Stimulated activated CD4-positive, alpha-beta T cell treated with anti-CD3 and anti-CD28 coated beads, Interleukin-12 subunit alpha, Interleukin-12 subunit beta, amount 100 ng/mL, for 48 hours (primary cell): ENCODE data around the gene C18orf32.
"Not testable (repeated sequence)": the region's sequence is repeated elsewhere in the genome, so short reads cannot be mapped to it uniquely, and the experiment has no call there.

Source experiments
- DNase-seq, 3 donors: peaks; one replicate each; pipeline ENCODE4 v3.0.0-alpha.2; 2020; ENCODE audit warnings: low read depth in 2 of 3, low spot score in 1 of 3

The C18orf32 gene

DNA sequence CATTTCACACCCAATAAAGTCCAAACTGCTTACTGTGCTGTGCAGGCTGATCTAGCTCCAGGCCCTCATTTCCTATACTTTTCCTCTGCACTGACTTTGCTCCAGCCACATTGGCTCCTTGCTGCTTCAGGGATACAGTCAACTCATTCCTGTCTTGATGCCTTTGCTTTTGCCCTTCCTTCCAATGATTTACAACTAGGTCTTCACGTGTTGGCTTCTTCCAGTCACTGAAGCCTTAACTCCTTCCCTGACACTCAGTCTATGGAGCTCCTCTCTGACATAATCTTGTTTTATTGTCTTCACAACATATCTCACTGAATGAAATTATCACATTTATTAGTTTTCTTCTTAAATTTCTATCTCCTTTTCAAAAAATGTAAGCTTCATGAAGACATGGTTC is 16.9 kb upstream of the C18orf32 start:
- DNase-seq: no peak

DNA sequence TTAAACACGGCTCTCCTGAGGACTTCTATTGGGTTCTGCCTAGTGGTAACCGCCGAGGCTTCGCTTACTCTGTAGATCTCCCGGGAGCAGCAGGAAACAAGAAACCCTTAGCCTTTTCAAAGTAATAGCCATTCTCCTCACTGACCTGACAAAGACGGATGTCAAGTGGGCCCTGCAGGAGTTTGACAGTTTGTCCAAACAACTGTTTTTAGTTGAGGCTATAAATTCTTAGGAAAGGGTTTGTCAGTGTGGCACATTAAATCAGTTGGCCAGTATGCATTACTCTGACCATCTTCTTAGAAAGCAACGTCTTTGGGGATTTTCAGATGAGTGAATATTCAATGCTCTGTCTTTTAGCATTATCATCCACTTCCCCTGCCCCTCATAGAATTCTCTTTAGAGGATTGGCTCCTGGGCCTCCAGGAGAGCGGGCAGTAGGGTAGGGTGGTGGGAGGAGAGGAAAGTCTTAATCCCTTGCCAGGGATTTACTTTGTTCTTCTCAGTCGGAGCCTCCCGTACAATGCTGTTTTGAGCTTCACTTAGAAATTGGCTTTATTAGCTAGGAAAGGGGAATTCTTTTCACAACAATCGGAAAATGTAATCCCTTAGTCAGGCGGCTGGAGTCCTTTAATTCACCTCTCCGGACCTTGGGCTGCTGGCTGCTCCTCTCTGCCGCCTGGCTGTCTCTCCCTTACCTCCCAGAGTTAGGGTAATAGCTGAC is 13.3 kb upstream of the C18orf32 start:
- DNase-seq: no peak

DNA sequence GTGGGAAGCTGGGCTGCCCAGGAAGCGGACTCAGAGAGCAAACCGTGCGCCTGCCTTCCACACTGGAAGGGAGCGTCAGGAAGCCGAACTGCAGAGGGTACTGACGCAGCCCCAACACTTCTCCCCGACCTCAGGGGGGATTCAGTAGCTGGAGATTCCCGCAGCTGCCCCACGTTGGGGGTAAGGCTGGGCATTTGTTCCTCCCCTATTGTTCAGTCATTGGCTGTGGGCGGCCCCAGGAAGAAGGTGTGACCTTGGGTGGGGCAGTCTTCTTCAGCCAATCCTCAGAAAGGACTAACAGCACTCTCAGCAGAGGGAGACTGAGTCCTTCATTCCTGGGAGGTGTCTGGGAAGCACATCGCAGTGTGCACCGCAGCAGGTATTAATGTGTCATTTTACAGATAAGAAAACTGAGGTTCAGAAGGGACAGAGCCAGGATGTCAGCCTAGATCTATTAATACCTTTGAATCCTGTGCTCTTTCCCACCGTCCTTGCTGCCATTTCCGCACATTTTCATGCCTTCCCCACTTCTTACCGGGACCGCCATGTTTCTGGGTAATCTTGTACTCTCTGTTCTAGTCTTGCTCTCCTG is 12.1 kb upstream of the C18orf32 start:
- DNase-seq: no peak

DNA sequence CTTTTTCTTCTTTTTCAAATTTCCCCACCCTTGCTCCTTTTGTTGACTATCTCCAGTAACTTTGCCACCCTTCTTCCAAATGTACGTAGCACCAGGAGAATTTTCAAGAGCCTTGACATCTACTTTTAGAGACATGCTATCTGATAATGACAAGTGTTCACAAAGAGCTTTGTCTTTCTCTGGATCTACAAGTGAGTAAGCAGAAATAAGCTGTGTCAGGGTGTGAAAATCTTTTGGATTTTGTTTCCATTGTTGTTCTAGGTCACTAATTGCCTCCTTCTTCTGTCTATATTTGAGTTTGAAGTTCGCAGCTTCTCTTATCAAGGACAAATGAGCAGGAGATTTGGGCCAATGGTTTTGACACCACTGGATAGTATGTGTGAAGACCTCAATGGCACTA is 8.4 kb upstream of the C18orf32 start:
- no peak for DNase-seq

DNA sequence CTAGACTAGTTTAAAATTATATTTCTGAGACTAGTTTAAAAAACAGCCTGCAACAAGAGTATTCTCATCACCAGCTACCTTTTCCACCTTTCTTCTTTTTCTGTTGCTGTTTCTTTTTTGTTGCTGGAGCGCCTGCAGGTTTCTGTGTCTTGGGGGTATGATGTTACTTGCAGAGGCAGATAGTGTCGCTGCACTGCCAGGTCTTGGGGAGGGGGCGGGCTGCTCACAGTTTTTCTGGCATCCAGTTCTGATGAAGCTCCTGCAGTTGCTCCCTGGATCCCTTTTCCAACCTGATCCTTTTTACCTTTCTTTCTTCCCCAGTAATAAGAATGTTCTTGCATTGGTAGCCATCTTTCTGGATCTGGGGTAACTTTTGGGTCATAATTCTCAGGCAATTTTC is 8.0 kb upstream of the C18orf32 start:
- no peak for DNase-seq

DNA sequence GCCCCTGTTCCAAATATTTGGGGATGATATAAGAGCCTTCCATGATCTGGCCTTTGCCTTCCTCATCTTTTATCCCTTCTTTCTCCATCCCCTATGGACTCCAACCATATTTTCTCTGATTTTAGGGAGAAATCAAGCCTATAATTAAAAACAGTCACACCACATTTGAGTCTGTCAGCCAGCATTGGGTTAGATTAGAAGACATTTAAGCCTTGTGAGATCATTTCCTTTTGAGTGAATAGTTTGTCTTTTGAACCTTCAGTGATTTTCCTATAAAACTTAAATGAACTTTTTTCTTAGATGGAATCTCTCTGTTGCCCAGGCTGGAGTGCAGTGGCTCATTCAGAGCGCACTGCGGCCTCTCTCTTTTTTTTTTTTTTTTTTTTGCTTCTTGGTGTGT is 7.6 kb upstream of the C18orf32 start:
- no peak for DNase-seq

DNA sequence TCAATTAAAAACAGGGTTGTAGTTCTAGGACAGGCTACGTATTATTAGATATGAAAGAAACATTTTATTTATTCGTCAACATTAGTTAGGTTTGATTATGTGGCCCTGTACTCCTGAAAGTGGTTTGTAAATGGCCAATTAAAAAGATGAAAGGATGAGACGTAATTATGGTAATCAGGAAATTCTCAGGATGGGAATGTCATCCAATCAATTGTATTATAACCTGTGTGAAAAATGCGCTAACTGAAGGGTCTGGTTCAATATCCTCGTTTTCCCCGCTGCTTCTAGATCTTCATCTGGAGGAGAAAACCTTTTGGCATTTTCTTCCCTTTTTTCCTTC is 5.6 kb upstream of the C18orf32 start:
- no peak for DNase-seq

DNA sequence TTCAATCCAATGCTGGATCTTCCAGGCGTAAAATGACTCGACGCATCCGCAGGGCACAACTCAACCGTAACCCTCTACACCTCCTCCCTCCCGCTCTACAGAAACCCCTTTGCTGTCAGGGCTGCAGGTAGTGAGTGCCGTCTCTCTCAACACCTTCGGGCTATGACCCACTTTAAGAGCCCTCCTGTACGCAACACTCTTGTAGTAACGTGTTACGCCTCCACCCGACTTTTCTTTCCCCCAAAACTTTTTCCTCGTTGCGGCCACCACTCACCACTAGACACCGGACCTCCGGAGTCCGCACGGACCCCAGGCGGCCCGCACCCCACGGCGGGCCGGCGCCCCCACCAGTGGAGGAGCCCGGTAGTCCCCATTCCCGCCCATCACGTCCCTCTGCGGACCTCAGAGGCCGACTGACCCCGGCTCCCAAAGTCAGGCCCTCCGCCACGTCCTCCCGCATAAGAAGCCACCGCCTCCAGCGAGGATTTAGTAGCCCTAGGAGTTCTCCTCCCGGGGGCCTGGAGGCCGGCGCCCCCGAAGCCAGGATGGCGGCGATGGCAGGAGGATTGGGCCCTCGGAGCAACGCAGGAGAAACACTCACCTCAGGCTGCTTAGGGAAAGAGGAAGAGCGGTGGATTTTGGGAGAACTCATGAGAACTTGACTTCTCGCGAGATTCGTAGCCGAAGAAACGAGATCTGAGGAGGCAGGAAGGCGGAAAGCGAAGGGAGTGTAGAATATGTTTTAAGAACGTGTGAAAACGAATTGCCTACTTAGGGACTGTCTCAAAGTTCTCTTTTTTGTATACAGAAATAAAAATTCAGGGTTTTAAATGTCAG is 5.0 kb upstream of the C18orf32 start, which contains the start of gene RPL17:
Gene RPL17, minus strand, starts transcription at position 609 of the 837 bp plus-strand sequence.
- peak; percentile 74 to 87 (median 79) for DNase-seq

DNA sequence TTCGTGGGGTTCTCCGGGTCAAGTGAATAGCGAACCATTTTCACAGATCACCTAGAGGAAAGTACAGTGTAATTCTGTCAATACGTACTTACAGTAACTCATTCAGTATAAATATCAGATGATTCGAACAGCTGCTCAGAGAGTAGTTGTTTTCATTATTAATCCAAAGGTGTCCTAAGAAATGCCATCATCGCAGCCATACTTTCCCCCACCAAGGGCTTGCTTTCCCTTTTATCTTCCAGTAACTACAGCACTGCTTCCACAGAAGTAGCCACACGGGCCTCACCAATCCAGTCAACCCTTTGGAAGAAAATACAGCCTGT is 4.5 kb upstream of the C18orf32 start:
- no peak for DNase-seq

DNA sequence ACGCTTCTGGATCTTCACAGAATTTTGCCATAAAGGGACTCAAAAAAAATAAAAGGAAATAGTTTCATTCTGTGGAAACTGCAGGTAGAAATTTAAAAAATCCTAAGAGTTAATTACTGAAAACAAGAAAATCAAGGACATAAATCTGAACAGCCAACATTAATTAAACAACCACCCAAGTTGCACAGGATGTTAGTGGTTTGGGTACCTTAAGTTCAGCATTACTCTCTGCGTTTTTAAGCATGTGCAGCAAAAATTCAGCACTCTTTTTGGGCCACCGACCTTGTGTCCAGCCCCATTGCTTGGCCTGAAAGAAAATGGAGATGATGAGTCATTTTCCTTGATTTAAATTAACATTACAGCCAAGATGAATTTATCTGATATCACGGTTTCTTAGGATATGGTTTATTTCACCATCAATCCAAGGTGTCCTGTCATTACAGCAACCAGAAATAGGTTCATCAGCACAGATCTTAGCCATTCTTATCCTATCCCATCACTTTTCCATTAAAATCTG is 3.3 kb upstream of the C18orf32 start:
- no peak for DNase-seq

DNA sequence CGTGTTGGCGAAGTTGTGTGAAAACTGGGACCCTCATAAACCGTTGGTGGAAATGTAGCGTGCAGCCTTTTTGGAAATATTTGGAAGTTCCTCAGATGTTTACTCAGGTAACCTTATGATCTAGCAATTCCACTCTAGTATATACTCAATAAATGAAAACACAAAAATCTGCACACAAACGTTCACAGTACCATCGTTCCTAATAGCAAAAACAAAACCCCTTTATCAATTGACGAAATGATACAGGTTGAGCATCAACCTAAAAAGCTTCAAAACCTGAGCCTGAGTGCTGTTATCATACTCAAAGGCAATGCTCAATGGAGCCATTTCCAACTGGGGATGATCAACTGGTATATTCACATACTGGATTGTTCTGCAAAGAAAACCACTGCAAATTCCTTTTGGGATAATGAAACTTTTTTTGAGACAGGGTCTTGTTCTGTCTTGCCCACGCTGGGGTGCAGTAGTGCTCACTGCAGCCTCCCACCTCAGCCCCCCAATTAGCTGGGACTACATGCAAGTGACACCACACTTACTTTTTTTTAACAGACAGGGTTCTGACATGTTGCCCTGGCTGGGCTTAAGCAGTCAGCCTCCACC is 777 bp upstream of the C18orf32 start:
- DNase-seq: no peak

DNA sequence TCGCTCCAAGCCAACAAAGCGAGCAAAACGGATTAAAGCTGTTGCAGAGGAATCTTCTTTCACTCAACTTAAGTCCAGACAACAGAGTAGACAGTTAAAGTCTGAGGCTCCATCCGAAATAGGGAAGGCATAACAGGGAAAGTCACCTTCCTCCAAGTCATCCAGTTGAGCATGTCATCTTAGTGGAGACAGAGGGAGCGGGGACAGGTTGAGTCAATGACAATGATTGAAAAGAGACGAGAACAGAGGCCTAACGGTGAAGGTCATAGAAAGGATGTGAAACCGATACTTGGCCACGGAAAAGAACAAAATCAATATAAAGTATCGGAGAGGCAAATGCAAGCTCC is 455 bp downstream of the C18orf32 start:
- peak in 1 of 3 donors; percentile 36 for DNase-seq

DNA sequence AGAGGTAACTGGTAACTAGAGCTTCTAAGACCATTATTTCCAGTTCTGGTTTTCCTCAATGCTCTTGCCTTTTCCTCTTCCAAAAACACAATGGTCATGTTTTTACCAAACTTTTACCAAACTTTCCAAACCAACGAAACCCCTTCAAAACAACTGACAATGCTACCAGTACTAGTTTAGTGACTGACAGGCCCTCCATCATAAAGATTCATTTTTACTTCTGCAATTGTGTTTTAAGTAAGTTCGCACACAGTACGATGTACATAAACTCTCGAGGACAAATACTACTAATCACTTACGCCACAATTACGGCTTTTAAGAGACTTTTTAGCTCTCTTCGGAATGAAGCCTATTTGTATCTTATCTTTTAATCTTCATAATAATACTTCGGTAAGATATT is 900 bp downstream of the C18orf32 start:
- no peak for DNase-seq

DNA sequence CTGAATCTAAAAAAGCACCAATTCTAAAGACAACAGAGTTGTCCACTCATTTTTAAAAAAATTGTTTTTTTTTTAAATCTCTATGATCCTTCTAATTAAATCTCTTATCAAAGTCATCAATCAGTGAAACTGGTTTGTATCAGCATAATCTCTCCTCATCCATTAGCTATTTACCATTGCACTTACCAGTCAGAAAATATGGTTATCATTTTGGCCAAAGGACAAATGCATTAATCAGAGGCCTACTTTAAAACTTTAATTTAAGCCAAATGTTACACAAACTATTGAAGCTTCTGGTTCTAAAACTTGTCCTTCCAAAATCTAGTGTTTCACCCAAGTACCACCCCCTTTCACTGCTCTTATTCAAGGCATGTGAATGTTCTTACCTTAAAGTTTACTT is 3.8 kb downstream of the C18orf32 start:
- DNase-seq: no peak

DNA sequence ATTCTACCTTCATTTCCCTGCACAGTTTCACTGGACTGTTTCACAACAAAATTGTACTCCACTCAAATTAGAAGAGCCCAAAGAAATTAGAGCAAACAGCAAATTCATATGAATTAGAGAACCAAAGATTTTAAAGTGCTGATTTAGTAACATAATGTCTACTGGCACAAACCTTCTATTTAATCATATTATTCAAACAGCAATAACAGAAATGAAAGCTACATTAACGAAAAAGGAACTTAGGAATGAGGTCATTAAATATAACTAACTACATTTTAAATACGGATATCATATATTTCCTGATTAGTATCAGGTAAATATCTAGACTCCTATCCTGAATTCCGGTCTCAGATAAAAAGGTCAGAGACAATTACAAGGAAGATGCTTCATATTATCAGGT is 5.1 kb downstream of the C18orf32 start:
- DNase-seq: no peak

DNA sequence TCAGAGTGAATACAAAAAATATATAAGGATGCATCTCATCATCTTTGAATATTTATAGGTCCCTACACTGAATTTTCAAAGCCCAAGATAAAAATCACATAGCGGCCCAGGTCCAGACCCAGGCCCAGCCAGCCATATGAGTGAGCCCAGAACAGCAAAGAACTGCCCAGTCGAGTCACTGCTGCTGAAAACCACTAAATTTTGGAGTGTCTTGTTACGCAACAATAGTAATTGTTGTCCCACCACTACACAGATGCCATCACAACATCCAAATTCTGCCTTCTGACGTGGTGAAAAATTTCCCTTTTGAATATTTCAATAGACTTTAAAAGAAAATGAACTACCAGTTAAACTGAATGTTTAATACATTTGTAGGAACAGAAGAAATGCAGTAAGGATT is 5.7 kb downstream of the C18orf32 start:
- DNase-seq: no peak

DNA sequence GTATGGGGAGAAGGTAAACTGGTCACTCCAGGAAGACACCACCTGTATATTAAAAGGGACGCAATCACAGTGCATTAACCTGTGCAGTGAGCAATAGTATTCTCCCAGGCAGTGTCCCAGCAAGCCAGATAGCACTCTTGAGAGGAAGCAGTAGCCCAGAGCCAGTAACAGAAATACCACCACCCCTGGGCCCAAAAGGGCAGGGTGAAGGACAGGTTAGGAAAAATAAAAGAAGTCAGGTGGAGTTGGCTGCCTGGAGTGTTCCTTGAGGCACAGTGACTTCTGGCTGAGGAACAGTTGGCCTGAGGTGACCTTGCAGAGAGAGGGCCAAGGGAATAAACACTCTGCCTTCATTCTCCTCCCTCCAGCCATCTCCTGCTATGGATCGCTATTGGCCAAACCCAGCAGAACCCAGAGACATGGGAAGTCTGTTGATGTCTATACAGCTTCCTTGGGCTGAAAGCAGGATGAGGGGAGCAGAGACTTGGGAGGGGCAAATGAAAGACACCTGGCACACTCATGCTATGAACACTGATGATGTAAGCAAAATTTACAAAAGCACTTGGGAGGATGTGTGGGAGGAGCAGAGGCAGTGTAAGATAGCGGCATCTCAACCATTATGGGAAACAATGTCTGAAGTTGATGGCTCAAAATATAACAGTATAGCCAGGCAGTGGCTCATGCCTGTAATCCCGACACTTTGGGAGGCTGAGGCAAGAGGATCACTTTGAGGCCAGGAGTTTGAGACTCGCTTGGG is 7.5 kb downstream of the C18orf32 start:
- no peak for DNase-seq

DNA sequence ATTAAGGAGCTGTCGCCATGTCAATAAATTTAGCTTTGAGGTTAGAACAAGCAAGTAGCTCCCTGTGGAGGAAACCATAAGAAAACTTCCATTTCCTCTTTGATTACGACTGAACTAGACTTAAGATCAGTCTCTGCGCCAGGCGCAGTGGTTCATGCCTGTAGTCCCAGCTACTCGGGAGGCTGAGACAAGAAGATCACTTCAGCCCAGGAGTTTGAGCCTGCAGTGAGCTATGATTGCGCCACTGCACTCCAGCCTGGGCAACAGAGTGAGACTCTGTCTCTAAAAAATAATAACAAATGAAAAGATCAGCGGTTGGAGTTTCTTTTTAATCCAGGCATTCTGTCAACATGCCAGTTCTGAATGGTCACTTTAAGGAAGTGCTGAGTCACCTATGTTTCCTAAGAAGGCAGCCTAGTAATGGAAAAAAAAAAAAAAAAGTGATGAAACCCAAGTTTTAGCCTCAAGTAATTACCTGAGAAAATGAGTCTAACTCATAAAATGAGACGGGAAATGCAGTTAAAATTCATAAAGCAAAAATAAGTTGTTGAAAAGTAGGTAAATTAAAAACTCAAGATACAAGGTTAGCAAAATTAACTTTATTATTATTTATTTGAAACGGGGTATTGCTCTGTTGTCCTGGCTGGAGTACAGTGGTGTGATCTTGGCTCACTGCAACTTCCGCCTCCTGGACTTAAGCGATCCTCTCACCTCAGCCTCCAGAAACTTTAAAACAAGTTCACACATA is 10.2 kb downstream of the C18orf32 start:
- DNase-seq: no peak

DNA sequence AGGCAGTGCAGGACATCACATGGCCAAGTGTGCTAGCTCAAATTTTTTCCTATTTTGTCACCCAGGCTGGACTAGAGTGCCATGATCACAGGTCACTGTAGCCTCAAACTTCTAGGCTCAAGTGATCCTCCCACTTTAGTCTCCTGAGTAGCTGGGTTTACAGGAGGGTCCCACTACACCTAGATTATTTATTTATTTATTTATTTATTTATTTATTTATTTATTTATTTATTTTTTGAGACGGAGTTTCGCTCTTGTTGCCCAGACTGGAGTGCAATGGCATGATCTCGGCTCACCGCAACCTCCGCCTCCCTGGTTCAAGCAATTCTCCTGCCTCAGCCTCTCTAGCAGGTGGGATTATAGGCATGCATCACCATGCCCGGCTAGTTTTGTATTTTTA is 12.1 kb downstream of the C18orf32 start:
- not testable (repeated sequence) for DNase-seq

DNA sequence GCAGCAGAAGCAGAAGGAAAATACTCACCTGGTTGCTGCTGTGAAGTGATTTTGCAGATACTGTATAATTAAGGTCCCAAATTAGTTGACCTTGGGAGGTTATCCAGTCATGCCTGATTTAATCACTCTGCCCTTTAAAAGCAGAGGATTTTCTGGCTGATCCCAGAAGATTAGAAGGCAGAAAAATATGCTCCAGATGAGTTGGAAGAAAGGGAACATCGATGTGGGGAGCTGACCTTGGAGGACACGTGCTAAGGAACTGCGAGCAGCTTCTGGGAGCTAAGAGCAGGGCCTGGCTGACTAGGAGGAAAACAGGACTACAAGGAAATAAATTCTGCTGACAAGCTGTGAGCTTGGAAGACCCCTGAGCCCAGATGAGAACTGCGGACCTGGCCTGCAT is 13.3 kb downstream of the C18orf32 start:
- no peak for DNase-seq

DNA sequence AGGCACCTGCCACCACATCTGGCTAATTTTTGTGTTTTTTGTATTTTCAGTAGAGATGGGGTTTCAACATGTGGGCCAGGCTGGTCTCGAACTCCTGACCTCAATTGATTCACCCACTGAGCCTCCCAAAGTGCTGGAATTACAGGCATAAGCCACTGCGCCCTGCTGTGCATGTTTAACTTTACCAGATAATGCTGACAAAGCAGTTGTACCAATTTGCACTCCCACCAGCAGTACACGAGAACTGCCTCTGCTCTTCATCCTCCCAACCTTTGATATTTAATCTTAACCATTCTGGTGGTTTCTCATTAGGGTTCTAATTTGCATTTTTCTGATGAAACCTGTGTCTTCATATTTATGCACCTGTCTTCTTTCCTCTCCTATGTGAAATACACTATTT is 14.6 kb downstream of the C18orf32 start:
- no peak for DNase-seq
